GM18951 (cell line): Measurements from ENCODE around the gene GOLGA3.
"Not testable (repeated sequence)": the region's sequence is repeated elsewhere in the genome, so short reads cannot be mapped to it uniquely, and the experiment has no call there.

Experiments
- POLR2A ChIP-seq: IDR thresholded peaks from 4 replicates; pipeline ENCODE4 v1.6.1; 2011; ENCODE audit warnings: mild to moderate bottlenecking; ENCODE audit not compliant: insufficient read length, insufficient read depth; ENCODE audit errors: extremely low read depth
- in situ Hi-C: fragments of 300-500 bp; cut with MboI; formaldehyde crosslinking; loops from one replicate; pipeline ENCODE4 v1.12.0; 2022; ENCODE audit warnings: low sequenced_read_pairs, mixed read lengths, inconsistent platforms; ENCODE audit not compliant: unreplicated experiment

Gene GOLGA3

DNA sequence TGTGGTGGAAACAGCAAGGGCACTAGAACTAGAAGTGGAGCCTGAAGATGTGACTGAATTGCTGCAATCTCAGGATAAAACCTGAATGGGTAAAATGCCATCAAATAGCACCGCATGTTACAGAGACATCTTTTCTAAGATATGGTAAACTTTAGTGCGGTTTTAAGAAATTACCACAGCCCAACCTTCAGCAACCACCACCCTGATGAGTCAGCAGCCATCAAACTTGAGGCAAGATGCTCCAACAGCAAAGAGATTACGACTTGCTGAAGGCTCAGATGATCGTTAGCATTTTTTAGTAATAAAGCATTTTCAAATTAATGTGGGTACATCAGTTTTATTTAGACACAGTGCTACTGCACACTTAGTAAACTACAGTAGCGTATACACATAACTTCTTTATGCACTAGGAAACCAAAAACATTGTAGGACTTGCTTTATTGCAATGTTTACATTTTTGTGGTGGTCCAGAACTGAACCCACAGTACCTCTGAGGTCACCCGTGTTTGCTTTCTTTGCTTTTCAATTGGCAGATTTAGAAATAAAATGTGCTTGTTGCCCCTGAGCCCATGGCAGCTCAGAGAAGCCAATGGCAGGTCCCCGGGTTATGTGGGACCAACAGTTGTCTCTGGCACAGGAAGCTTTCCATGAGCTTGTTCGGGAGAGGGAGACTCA lies 15.9 kb downstream of the GOLGA3 start:
- no peak for TF ChIP-seq POLR2A
- in situ Hi-C loops: no loop called here

DNA sequence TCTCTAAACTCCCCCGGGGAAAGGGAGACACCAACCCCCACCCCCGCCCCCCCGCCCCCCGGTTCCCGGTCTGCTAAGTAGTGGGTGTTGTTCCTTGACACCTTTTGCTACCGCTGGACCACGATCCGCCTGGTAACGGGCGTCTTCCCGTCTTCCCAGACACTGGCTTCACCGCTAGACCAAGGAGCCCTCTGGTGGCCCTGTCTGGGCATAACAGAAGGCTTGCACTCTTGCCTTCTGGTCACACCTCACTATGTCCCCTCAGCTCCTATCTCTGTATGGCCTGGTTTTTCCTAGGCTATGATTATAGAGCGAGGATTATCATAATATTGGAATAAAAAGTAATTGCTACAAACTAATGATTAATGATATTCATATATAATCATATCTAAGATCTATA lies 19.3 kb downstream of the GOLGA3 start:
- in situ Hi-C loops: not testable (repeated sequence)

DNA sequence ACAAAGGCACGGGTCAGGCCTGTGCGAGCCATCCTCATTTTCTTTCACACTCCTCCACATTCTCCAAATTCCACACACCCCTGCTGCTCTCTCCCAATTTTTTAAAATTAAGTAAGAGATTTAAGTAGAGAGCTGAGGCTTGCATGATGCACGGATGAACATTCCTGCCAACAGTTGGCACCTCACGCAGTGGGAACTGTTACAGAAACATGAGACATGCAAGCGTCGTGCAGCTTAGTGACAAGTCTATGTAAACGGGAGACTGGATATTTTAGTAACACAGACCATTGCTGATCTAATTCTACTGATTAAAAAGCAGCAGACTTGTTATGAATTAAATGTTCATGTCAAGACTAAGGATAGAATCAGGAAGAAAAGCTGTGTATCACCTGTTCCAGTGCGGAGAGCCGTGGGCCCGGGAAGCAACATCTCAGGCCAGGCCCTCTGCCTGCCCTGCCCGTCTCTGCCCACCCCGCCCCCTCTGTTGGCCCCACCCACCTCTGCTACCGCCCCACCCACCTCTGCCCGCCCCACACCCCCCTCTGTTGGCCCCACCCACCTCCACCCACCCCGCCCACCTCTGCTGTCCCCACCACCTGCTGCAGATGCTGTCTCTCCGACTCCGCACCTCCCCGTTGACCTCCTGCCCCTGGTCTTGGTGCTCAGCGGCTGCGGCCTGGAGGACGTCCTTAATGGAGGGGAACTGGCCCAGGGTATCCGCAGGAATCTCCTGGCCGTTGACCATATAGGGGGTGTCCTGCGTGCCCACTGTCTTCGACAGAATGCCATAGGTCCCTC lies 21.2 kb downstream of the GOLGA3 start:
- in situ Hi-C loops: no loop called here
- no peak for TF ChIP-seq POLR2A

DNA sequence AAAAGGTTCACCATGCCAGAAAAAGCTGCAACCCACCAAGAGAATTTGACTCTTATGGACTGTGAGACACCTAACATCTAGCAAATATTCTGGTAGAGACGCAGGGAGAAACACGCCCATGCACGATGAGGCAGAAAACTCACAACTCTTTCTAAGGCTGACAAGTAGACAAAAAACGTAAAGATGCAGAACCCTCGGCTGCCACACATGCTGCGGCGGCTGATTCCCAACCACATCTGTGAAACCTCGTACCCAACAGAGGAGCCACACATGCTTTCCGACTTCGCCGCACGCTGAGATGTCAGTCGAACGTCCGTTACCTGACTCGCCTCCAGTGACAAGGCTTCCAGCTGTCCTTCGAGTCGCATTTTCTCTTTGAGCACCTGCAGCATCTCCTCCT lies 21.8 kb downstream of the GOLGA3 start:
- in situ Hi-C loops: no loop called here
- TF ChIP-seq POLR2A: no peak

DNA sequence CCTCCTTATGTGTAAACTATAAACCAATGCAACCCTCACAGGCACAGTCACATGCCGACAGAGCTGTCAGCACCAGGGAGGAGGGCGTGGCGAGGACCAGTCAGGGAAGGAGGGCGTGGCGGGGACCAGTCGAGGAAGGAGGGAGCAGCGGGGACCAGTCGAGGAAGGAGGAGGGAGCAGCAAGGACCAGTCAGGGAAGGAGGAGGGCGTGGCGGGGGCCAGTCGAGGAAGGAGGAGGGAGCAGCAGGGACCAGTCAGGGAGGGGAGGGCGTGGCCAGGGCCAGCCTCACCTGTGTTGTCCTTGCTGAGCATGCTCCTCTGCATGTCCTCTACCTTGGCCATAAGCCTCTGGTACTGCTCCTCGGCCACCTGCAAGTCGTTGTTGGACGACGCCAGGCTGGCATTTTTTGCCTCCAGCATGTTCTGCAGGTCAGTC lies 24.2 kb downstream of the GOLGA3 start:
- no peak for TF ChIP-seq POLR2A
- in situ Hi-C loops: no loop called here

DNA sequence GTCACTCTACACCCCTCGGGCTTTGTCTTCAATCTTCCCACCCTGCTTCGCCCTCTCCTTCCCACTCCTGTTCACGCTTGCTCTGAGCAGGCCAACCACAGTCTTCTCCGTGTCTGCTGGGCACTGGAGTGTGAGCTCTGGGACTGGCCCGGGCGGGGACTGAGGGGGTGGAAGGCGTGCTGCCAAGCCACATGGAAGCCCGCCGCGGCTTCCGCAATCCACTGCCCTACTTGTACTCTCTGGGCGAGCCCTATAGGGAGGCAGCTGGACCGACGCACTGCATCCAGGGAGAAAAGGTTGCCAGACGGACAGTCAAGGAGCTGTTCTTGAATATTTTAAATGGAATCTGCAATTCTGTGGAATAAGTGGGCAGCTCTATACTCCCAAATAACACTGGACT lies 24.8 kb downstream of the GOLGA3 start:
- in situ Hi-C loops: no loop called here
- no peak for TF ChIP-seq POLR2A

DNA sequence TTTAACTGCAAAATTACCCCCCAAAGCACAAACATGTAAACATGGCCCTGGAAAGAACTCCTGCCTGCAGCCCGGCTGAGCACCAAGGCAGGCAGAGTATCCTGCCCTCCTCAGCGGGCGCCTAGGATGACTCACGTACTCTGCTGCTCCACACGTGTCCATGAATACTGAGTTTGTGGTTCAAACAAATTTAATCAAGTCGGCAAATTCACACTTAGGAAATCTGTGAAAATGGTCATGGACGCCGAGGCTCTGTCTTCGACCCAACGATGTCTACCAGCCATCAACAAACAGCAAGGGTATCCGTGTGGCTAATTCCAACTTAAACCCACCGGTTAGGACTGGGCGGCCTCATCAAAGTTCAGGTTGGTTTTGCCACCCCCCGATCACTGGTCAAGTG lies 25.5 kb downstream of the GOLGA3 start:
- no peak for TF ChIP-seq POLR2A
- in situ Hi-C loops: no loop called here

DNA sequence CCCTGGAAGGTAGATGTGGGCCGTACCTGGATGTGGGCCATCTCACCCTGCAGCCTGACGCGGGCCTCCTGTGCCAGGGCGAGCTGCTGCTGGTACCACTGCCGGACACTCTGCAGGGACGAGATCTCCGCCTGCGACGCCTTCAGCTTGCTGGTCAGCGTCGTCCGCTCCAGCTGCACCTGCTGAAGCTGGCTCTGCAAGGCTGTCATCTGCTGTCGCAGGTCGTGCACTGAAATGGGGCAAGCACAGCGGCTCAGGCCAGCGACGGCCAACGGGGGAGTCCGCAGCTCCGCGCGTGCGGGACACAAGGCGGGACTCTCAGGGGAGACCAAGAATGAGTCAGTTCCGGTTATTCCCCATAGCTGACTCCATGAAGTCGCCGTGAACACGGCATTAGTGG lies 26.9 kb downstream of the GOLGA3 start:
- in situ Hi-C loops: no loop called here
- TF ChIP-seq POLR2A: no peak

DNA sequence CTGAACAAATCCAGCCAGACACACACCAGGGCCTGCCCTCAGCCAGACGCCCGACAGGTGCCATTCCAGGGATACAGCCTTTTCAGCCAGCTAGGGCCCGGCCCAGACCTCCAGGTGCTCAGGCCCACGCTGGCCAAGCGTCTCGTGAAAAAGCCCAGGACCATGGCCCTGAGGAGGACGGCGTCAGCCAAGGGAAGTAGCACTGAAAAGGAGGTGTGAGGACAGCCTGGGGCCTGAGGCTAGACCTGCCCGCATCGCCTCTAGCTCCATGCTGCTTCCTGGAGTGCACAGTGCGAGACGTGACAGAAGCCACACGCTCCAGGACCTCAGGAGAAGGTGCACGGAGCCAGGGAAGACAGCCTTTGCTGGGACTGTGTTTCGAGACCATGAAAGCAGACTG lies 29.8 kb downstream of the GOLGA3 start:
- in situ Hi-C loops: no loop called here
- TF ChIP-seq POLR2A: no peak

DNA sequence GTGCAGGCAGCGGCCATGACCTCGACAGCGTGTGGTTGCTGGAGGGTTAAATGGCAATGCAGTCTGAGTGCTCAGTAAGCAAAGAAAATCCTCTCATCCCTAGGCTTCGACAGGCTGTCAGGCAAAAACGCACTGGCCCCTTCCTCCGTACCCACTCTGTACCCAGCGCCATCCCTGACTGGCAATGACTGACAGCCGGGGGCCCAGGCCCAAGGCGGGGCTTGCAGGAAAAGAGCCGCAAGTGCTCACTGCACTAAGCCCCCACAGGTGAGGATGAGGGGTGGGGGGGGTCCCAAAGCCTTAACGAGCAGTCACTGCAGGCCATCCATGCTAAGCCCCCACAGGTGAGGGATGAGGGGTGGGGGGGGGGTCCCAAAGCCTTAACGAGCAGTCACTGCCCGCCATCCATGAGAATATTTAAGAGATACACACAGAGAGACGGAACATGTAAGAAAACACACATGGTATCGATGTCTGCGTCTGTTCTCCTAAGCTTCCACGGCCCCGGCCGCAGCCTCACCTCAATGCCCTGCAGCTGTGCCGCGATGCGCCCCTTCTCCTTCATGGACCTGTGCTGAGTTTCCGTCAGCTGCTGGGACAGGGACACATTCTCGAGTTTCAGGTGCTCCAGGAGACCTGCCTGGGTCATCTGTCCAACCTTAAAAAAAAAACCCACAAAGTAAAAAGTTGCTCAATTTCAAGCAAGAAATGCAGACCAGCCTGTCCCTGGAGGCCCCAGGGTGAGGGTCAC lies 30.7 kb downstream of the GOLGA3 start:
- TF ChIP-seq POLR2A: no peak
- in situ Hi-C loops: no loop called here

DNA sequence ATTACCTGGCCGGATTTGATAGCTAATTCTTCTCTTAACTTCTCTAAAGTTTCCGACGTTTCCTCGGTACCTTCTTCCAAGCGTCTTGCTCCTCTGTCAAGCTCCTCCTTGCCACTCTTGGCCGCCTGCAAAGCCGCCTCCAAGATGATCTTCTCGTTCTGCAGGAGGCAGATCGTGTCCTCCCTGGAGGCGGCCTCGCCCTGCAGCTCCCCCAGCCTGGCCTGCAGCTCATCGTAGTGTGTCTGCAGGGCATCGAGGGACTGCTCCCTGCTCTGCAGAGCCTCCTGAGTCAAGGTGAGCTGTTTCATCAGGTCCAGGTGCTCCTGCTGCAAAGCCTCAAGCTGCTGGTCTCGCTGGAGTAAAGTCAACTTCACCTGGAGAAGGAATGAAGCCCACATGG lies 32.8 kb downstream of the GOLGA3 start:
- in situ Hi-C loops: no loop called here

DNA sequence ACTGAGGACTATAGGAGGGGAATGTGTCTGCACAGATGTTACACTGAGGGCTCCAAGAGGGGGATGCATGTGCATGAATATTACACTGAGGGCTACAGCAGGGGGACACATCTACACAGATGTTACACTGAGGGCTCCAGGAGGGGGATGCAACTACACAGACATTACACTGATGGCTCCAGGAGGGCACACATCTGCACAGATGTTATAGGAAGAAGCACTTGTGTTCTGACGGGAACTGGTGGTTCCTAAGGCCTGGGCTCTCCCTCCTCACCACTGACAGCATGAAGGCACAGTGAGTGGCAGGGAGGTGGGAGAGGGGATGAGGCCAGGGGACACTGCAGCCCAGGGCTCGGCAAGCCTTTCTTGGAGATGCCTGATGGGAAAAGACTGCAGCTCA lies 36.7 kb downstream of the GOLGA3 start:
- in situ Hi-C loops: not testable (repeated sequence)

More for the DNA sequence above, 32.8 kb downstream of the GOLGA3 start:
- no peak for TF ChIP-seq POLR2A

DNA sequence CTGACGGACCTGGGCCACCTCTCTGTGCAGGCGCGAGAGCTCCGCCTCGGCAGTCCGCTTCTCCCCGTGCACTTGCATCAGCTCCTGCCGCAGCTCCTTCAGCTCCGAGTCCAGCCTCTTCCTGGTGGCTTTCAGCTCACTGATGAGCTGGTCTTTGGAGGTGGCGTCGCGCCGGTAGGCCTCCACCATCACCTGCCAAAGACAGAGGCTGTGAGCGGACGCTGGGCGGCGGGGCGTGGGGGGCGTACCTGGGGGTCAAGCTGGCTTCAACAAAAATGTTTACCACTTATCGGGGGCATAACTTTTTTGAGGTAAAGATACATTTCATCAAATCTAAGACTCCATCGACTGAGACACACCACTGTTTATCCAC lies 39.6 kb downstream of the GOLGA3 start:
- TF ChIP-seq POLR2A: no peak
- in situ Hi-C loops: no loop called here
